Measurements from ENCODE around the gene DOCK7.
A peak's percentile ranks its signal among the peaks of the same experiment; 100 is the strongest.
"Not testable (repeated sequence)": the region's sequence is repeated elsewhere in the genome, so short reads cannot be mapped to it uniquely, and the experiment has no call there.

The DOCK7 gene

DNA sequence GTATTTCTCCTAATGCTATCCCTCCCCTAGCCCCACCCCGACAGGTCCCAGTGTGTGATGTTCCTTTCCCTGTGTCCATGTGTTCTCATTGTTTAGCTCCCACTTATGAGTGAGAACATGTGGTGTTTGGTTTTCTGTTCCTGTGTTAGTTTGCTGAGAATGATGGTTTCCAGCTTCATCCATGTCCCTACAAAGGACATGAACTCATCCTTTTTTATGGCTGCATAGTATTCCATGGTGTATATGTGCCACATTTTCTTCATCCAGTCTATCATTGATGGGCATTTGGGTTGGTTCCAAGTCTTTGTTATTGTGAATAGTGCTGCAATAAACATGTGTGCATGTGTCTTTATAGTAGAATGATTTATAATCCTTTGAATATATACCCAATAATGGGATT, 77.6 kb downstream of the DOCK7 start:
- not testable (repeated sequence) for DNase-seq

DNA sequence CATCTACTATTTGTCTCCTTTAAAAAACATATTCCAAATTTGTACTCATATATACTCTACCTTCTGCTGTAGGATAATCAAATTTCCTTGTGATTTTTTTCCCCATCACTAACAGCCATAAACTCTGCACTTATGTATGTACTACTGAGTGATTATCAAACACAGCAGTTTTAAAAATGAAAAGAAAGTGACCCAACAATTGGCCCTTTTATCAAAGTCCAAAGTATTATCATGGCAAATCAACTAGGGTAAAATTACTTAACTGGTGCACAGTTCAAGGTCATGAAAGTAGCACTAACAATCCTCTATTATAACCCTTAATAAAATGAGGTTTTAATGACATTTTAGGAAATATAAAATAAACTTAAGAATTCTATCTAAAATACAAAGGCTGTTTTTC, 79.3 kb downstream of the DOCK7 start:
- no peak for DNase-seq

DNA sequence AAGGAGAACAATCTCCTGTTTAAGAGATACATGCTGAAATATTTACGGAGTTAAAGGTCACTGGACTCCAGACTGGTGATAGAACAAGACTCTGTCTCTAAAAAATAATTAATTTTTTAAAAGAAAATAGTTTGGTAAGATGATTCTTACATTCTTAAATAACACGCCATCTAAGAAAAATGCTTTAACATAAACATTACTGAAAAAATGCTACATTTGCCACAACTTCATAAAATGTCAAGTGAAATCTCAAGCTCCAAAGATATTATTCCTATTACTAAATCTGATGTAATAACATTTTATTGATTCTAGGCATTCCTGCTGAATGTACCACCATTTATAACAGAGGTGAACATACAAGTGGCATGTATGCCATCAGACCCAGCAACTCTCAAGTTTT, 86.7 kb downstream of the DOCK7 start:
- no peak for DNase-seq

DNA sequence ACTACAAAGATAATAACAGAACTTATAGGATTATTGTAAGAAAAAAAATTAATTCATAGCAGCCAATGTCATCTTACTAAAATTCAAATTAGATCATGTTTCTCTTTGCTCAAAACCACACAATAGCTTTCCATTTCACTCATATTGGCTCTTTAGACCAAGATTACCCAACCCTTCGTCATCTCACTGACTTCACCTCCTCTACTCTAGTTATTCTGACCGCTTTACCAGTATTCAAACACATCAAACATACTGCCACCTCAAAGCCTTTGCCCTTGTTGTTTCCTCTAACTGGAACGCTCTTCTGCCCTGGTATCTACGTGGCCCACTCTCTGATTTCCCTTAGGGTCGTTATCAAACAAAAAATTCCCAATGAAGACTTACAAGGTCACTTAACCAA, 89.1 kb downstream of the DOCK7 start:
- no peak for DNase-seq

DNA sequence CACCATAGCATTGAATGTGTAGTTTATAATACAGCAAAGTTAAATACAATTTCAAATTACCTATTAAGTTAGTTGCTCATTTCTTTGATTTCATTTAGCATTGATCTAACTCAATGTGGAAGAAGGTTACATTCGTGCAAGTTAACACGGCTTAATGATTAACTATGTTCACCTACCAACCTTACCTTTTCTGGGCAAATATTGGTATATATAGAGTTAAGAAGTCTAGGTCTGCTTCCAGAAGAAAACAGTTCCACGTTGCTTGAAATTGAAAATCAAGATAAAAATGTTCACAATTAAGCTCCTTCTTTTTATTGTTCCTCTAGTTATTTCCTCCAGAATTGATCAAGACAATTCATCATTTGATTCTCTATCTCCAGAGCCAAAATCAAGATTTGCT, 90.9 kb downstream of the DOCK7 start, which contains the start of gene ANGPTL3:
Gene ANGPTL3 (plus strand): TSS at position 240 of the 400 bp plus-strand sequence. CDS start 47 bp downstream, at position 287.
- DNase-seq, result no peak

DNA sequence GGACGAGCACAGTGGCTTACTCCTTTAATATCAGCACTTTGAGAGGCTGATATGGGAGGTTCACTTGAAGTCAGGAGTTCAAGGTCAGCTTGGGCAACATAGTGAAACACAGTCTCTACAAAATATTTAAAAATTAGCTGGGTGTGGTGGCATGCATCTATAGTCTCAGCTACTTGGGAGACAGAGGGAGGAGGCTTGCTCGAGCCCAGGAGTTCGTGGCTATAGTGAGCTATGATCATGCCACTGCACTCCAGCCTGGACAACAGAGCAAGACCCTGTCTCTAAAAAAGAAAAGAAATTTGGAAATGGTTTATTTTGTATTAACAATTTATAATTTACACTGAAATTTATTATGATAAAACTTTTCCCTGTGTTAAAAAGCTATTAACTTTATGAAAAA, 92.5 kb downstream of the DOCK7 start:
- DNase-seq, result no peak

DNA sequence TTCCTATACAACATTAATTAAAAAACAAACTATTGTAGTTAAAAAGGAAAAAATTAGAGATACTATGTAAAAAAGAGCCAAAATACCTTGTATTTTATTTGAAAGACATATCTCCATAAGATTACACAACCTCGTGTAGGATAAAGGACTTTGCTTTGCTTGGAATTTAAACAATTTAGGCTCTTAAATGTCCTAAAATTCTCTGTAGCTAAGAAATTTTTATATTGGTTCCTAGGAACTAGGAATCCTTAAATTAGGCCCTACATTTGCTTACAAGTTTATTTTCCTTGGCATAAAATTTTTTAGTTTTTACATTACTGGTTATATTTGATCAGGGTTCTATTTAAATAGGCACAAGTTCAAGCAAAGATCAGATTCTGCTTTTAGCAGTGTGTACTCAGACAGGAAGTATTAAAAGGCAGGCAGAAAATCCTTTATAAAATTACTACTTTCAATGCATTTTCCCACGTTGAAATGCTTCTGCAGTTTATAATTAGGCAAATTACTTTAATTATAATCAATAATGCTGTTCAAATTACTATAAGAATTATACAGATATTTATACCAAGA, 94.3 kb downstream of the DOCK7 start:
- peak; percentile 1 for DNase-seq

DNA sequence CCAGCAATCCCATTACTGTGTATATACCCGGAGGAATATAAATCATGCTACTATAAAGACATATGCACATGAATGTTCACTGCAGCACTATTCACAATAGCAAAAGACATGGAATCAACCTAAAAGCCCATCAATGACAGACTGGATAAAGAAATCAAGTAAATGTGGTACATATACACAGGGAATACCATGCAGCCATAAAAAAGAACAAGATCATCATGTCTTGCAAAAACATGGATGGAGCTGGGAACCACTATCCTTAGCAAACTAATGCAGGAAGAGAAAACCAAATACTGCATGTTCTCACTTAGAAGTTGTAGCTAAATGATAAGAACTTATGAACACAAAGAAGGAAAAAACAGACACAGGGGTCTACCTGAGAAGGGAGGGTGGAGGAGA, 97.2 kb downstream of the DOCK7 start:
- no peak for DNase-seq

DNA sequence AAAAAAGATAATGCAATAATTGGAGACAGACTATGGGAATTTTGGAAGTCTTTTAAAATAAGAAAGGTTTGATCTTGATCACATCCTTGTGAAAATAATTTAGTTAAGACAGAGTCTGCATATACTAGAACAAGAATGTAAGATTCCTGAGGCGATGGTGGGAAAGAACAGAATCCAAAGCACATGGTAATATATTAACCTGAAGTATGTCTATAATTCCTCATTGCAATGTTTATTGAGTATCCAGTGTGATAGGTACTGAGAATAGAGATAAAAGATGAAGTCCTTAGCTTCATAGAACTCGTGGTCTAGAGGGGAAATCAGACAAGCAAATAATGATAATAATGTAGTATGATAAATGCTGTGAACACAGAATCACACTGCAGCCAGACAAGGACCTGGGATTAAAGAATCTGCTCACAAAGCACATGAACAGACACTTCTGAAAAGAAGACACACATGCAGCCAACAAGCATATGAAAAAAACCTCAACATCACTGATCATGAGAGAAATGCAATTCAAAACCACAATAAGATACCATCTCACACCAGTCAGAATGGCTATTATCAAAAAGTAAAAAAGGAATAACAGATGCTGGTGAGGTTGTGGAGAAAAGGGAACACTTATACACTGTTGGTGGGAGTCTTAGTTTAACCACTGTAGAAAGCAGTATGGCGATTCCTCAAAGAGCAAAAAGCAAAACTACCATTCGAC, 97.8 kb downstream of the DOCK7 start:
- DNase-seq, result no peak

DNA sequence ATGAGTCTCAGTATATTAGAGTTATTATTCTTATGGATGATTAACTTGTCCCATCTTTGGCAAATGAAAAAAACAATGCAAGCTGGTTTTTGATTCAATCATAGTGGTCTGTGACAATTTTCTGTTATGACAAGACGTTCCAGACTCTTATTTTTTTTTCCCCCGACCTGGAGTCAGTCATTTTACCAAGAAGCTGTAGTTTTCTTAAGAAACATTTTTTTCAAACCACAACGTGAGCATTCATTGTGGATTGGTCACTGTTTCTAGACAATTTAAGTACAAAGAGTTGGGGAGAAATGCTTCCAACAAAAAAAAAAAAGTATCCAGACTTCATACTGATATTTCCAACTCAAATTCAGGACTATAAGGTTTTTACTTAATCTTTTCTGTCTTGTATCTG, 98.9 kb downstream of the DOCK7 start:
- no peak for DNase-seq

DNA sequence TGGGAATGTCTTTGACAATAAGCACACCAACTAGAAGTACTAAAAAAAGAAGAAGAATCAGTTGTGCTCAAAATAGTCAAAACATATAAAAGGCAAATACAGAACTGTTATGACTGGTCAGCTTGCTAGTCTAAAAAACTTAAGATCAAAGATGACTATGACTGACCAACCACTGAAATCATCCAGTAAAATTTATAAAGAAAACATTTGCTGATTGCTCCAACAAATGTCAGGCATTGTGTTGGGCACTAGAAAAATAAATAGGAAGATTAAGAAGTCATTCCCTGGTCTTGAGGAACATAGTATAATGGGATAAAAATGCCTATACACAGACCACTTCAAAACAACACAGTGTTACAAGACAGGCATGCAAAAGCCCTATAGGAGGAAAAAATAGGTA, 100.2 kb downstream of the DOCK7 start:
- no peak for DNase-seq

DNA sequence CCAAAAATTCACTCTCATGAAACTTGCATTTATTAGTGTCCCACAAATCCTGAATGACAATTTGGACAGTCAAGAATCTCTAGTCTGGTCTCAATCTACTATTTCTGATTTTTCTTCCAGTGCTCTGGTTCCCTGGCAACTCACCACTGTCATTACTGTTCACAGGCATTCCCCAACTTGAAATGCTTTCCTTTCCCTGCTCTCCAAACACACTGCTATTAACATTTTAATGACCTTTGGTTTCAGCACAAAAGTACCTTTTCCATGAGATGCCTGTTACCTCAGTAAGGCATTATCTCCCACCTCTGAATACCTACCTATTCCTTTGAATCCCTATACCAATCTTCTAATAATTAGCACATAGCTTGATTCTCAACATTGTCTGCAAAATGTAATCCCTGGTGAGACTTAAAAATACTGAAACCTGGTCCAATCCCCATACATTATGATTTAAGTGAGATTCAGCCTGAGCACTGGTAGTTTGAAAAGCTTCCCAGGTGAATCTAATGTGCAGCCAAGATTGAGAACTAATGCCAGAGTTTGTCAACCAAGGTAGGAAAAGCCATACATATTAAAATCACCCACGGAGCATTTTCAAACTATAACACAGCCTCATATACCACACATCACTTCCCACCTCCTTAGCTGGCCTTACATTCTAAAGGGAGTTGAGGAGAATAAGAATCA, 102.6 kb downstream of the DOCK7 start:
- DNase-seq, result no peak

DNA sequence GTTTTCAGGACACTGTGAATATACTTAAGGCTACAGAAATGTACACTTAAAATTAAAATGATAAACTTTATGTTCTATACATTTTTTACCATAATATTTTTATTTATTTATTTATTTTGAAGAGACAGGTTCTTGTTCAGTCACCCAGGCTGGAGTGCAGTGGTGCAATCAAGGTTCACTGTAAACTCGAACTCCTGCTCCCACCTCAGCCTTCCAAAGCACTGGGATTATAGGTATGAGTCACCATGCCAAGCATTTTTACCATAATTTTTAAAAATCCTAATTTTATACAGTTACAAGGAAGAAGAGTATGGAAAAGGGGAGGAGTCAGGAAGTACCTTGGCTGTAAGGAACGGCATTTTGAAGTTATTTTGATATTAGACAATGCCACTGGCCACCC, 114.5 kb downstream of the DOCK7 start:
- DNase-seq, result no peak

DNA sequence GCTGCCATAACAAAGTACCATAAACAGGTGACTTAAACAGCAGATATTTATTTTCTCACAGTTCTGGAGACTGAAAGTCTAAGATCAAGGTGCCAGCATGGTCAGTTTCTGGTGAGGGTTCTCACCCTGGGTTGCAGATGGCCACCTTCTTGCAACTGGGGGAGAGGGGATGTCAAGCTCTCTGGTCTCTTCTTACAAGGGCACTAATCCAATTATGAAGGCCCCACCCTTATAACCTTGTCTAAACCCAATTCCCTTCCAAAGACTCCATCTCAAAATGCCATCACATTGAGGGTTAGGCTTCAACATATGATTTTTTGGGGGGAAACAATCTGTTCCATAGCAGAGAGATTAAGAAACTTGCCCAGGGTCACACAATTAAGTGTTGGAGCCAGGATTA, 115.7 kb downstream of the DOCK7 start:
- no peak for DNase-seq

DNA sequence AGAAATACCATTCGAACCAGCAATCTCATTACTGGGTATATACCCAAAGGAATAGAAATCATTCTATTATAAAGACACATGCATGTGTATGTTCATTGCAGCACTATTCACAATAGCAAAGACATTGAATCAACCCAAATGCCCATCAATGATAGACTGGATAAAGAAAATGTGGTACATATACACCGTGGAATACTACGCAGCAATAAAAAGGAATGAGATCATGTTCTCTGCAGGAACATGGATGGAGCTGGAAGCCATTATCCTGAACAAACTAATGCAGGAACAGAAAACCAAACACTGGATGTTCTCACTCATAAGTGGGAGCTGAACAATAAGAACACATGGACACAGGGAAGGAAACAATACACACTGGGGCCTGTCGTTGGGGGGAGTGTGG, 116.7 kb downstream of the DOCK7 start:
- not testable (repeated sequence) for DNase-seq

DNA sequence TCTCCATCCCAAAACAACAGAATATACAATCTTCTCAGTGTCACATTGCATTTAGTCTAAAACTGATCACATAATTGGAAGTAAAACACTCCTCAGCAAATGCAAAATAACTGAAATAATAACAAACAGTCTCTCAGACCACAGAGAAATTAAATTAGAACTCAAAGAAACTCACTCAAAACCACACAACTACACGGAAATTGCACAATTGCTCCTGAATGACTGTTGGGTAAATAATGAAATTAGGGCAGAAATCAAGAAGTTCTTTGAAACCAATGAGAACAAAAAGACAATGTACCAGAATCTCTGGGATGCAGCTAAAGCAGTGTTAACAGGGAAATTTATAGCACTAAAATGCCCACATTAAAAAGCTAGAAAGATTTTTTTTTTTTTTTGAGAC, 120.3 kb downstream of the DOCK7 start:
- not testable (repeated sequence) for DNase-seq

DNA sequence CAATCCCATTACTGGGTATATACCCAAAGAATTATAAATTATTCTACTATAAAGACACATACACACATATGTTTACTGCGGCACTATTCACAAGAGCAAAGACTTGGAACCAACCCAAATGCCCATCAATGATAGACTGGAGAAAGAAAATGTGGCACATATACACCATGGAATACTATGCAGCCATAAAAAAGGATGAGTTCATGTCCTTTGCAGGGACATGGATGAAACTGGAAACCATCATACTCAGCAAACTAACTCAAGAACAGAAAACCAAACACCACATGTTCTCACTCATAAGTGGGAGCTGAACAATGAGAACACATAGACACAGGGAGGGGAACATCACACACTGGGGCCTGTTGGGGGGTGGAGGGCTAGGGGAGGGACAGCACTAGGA, 121.0 kb downstream of the DOCK7 start:
- not testable (repeated sequence) for DNase-seq

DNA sequence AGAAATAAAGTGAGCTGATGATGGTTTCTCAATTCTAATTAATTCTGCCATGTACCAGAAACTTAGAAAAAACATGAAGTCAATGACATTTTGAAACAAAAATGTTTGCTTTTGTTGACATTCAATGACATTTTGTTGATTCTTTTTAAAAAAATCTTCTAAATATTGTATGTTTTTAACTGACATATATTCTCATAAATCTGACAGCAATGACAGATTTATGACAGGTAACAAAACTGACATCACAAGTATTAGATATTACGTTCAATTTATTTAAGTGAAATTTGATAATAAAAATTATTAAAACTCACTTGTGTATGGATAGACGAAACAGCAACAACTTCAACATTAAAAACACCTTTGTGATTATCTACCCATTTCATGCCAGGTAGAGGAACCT, 126.9 kb downstream of the DOCK7 start:
- no peak for DNase-seq

DNA sequence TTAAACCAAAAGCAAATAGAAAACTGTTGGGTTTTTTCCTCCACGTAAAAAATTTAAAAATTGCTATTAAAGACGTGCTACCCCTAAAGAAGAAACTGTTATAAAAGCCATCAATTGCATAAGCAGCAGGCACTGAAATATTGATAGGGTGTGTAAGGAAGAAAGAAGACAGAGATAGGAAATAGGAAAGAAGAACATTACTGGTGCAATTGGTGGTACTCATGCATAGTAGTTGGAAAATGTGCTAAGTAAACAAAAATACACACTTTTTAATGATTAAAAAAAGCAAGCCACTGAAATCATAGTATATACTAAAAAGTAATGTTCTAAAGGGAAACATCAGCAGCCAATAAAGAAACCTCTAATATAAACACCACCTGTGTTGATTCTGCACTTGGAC, 143.6 kb downstream of the DOCK7 start:
- DNase-seq, result no peak

DNA sequence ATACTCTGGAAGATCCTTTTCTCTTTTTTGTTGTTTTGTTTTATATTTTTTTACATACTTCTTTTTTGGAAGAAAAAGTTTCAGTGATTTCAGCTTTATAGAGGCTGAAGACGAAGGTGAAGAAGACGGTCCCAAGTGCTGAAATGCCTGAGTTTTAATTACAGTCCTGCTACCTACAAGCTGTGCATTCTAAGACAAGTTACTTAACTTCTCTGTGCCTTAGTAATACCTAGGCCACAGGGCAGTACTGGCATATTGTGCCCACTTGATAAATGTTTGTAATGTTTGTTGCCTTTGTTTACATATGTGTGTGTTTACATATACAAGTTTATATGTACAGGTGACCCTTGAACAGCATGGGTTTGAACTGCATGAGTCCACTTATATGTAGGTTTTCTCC, 147.1 kb downstream of the DOCK7 start:
- no peak for DNase-seq

DNA sequence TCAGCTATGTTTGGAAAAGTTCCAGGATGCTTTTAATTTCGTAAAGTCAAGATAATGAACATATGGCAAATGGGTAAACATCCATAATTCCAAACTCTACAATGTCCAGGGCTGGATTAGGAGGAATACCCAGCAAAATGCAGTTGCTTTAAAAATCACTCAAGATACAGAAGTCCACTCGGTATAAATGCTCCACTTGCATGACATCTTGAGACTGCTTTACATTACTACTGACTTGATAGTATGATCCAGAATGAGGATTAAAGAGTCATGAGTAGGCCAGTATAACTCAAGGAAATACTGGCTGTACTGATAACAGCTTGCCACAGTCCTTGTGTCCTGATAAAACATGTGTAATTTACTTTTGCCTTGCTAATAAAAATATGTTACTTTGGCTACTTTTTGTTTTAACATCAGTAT, 149.1 kb downstream of the DOCK7 start:
- DNase-seq, result no peak

DNA sequence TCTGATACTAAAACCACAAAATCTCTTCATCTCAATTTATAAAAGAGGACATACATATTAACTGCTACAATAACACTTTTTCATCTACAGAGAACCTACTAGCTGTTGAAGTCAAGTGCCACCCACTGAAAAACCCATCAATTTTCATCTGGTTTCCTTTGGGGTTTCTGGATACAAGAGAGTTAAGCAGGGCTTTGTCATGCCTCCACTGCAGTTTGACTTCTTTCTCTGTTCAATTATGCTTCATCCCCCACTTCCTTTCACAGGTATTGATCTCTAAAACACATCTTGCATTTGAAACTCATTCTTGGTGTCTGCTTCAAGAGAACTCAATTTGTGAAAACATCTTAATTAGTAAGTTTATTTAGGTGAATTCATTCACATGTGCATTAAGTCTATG, 151.3 kb downstream of the DOCK7 start:
- DNase-seq, result no peak

DNA sequence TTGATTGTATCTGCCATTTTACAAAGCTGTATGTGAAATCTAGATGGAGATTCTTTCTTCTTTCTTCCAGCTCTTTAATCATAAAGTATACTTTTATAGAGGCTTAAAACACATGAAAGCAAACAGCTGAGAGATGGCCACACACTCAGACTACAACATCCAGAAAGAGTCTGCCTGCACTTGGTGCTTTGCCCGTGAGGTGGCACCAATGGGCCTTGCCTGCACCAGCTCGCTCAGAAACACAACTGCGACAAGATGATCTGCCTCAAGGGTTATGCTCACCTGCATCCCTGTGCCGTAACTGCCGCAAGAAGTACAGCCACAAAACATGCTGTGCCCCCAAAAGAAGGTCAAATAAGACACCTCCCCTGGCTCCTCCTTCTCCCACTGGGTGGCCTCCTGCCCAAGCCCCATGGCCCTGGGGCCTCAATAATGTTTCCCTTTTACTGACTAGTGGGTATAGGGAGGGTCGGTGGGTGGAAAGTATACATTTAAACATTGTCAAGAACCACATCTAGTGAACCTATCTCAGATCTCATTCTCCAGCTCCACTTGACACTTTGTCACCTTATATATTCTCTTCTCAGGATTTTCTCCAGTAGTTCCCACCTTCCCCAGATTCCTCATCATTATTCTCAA, 157.6 kb downstream of the DOCK7 start:
- no peak for DNase-seq

DNA sequence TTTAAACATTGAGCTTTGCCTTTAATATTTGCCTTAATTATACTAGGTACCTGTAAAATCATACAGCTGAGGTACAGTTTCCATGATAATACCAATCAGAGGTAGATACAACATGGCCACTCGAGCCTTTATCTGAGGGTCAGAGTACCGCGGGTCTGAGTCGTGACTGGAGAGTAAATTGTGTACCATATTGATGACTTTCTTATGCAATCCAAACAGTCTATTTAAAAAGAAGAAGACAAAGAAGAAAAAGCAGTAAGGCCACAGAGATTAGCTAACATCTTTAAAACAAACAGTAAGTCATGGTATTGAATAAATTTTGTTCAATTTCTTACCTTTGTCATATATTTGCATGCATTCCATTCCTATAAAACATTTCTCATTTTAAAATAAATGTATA, 159.0 kb downstream of the DOCK7 start:
- DNase-seq, result no peak

Measured in NCI-H1092 treated with DMSO at 0.1 percent for 48 hours (cell line).